A673 (cell line): Measurements from ENCODE around the gene MAPKAP1. TPM values are rescaled to one million over a fixed set of nuclear protein-coding genes. Genes with fewer than 3 reads are reported as not detected.

ENCODE experiments used
- BruUV-seq: library from RNA; stranded (reverse); fragments of 400-500 nt; replicated peaks from 2 replicates; lab custom pipeline; 2021; lab: Mats Ljungman, UMichigan
- CTCF ChIA-PET: fragments of 300-600 bp; sonication (Branson Sonifier 250); formaldehyde crosslinking; loops from one replicate; lab custom pipeline; 2022; ENCODE audit warnings: antibody characterized with exemption; lab: Charles Lee
- POLR2A ChIA-PET: fragments of 300-600 bp; sonication (Branson Sonifier 250); formaldehyde crosslinking; loops from one replicate; lab custom pipeline; 2022; ENCODE audit warnings: antibody characterized with exemption; ENCODE audit not compliant: low non-redundant PET; lab: Charles Lee
- DNase-seq: peaks from one replicate; pipeline ENCODE4 v3.0.0-alpha.2; 2015; ENCODE audit warnings: low spot score
- H3K27ac ChIP-seq: fragments of 200-600 bp; sonication (generic); 2 replicates; pipeline ENCODE4 v1.5.1; 2016; ENCODE audit warnings: mixed run types, low read depth, mild to moderate bottlenecking, mixed read lengths, antibody characterized with exemption, low read length; ENCODE audit not compliant: poor library complexity, severe bottlenecking
- H3K27me3 ChIP-seq: fragments of 200-600 bp; sonication (generic); replicated peaks from 2 replicates; pipeline ENCODE4 v1.6.1; 2017; ENCODE audit warnings: mixed run types, low read depth, mild to moderate bottlenecking, mixed read lengths, antibody characterized with exemption, low read length; ENCODE audit not compliant: insufficient read depth, poor library complexity
- H3K36me3 ChIP-seq: fragments of 200-600 bp; sonication (generic); 2 replicates; pipeline ENCODE4 v1.6.1; 2016; ENCODE audit warnings: mixed run types, mild to moderate bottlenecking, mixed read lengths, antibody characterized with exemption, low read length; ENCODE audit not compliant: insufficient read depth, poor library complexity, severe bottlenecking
- H3K4me1 ChIP-seq: fragments of 200-600 bp; sonication (generic); 2 replicates; pipeline ENCODE4 v1.6.1; 2017; ENCODE audit warnings: mixed run types, mild to moderate bottlenecking, mixed read lengths, antibody characterized with exemption, low read length; ENCODE audit not compliant: insufficient read depth, poor library complexity, severe bottlenecking
- H3K4me3 ChIP-seq: fragments of 200-600 bp; sonication (generic); 2 replicates; pipeline ENCODE4 v1.5.1; 2016; ENCODE audit warnings: low read depth, mixed run types, mild to moderate bottlenecking, mixed read lengths, low read length; ENCODE audit not compliant: poor library complexity, severe bottlenecking
- H3K9me3 ChIP-seq: fragments of 200-600 bp; sonication (generic); 2 replicates; pipeline ENCODE4 v1.6.1; 2016; ENCODE audit warnings: mixed run types, low read depth, mild to moderate bottlenecking, mixed read lengths, antibody characterized with exemption, low read length; ENCODE audit not compliant: poor library complexity, severe bottlenecking
- EZH2 ChIP-seq: fragments of 200-600 bp; sonication (generic); IDR thresholded peaks from 2 replicates; pipeline ENCODE4 v1.6.1; 2017; ENCODE audit warnings: borderline replicate concordance, low read depth, mild to moderate bottlenecking, mixed read lengths, antibody characterized with exemption, low read length; ENCODE audit not compliant: poor library complexity, severe bottlenecking
- intact Hi-C: fragments of 100-400 bp; cut with micrococcal nuclease; formaldehyde crosslinking; loops from one replicate; pipeline ENCODE4 v1.10.0; 2022; ENCODE audit not compliant: unreplicated experiment
- total RNA-seq: library from RNA; stranded (reverse); gene quantifications from 2 replicates; pipeline ENCODE4 v1.2.3, GENCODE V29; 2021
- TF ChIP-seq, protein P1 (sequence below): fragments of 300-800, 200-600 bp; sonication (generic); conservative IDR thresholded peaks from 2 replicates; pipeline ENCODE4 v1.5.1; 2017; ENCODE audit warnings: low read depth, mild to moderate bottlenecking, antibody characterized with exemption, low read length, moderate library complexity, mixed read lengths

Gene MAPKAP1
- total RNA-seq, 1 experiment from 2014 or later: 98.7 TPM

DNA sequence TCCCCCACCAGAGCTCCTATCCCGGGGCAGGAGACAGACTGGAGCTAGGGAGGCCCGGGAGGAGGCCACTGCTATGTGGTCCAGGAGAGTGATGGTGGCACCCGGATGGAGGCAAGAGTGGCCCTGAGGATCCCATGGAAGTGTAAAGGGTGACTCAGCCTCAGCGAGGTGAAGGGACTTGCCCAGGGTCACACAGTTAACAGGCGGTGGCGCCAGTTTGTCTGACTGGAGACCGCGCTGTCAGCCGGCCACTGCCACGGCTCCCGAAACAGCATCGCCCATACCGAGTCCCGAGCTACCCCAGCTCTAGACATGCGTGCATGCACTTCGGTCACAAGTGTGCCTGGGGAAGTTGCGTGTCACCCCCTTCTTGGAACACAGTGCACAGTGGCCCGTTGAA lies 279.5 kb downstream of the MAPKAP1 start:
- no peaks in the 10 kb centered on the region for H3K27me3 ChIP-seq
- BruUV-seq: no TSS peak
- H3K27ac ChIP-seq: no peak overlapping the region
- CTCF ChIA-PET: no interaction called here
- intact Hi-C loops: no loop called here
- H3K36me3 ChIP-seq: no peaks in the 10 kb centered on the region
- DNase-seq: no peak
- H3K4me1 ChIP-seq: peaks cover 3% of the 10 kb centered on the region
- no peaks in the 10 kb centered on the region for H3K9me3 ChIP-seq
- POLR2A ChIA-PET: no interaction called here
- TF ChIP-seq, protein P1, sequence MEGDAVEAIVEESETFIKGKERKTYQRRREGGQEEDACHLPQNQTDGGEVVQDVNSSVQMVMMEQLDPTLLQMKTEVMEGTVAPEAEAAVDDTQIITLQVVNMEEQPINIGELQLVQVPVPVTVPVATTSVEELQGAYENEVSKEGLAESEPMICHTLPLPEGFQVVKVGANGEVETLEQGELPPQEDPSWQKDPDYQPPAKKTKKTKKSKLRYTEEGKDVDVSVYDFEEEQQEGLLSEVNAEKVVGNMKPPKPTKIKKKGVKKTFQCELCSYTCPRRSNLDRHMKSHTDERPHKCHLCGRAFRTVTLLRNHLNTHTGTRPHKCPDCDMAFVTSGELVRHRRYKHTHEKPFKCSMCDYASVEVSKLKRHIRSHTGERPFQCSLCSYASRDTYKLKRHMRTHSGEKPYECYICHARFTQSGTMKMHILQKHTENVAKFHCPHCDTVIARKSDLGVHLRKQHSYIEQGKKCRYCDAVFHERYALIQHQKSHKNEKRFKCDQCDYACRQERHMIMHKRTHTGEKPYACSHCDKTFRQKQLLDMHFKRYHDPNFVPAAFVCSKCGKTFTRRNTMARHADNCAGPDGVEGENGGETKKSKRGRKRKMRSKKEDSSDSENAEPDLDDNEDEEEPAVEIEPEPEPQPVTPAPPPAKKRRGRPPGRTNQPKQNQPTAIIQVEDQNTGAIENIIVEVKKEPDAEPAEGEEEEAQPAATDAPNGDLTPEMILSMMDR: no peak
- no peak for TF ChIP-seq EZH2
- no peak overlapping the region for H3K4me3 ChIP-seq

DNA sequence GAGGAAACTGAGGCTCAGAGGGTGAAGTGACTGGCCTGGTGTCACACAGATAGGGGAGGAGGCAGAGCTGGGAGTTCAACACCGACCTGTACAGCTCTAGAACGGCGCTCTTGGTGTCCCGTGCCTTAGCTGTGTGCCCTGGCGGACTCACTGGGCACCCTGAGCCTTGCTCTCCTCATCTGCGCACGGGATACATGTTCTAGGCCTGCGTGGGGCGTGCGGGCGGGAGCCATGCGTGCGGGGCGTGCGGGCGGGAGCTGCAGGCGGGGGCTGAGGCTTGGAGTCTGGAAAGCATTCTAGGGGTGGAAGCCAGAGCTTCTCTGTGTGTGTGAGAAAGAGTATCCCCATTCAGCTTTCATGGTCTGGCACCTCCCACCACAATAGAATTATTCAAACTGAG lies 280.1 kb downstream of the MAPKAP1 start:
- POLR2A ChIA-PET: interaction anchor here (0.6 kb wide), 1 partner anchor 229 kb away, joined by 3 read pairs; no protein-coding TSS in a partner anchor
- Histone ChIP-seq H3K4me1 (no peaks in the 10 kb centered on the region), H3K36me3 (no peaks in the 10 kb centered on the region), H3K4me3 (no peak overlapping the region), H3K27me3 (no peaks in the 10 kb centered on the region), H3K9me3 (no peaks in the 10 kb centered on the region), H3K27ac (no peak overlapping the region)
- DNase-seq: no peak
- BruUV-seq: no TSS peak
- TF ChIP-seq EZH2: no peak
- TF ChIP-seq, protein P1: no peak
- CTCF ChIA-PET: no interaction called here
- intact Hi-C loops: no loop called here

DNA sequence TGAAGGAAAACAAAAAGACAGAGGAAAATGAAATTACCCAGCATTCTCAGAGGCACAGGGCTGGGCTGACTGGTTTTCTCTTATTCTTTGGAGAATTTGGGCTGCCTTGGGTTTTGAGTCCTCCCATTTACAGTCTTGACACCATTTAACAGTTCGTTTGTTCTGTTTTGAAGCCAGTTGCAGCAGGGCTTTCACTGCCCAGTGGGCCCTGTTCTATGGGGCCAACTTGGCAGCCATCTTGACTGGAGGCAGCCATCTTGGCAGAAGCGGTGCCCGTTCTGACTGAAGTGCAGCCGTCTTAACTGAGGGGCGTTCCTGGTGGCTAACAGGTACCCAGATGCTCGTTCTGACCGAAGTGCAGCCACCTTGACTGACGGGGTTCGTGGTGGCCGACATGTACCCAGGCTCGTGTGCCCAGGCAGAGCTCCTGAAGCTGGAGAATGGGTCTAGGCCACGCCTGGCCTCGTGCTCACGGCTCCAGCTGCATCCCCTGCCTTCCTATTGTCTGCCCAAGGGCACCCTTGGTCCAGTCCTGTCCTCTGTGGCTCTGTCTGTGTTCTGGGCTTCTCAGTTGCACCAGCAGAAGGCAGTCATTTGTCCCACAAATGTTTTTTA lies 281.0 kb downstream of the MAPKAP1 start:
- Histone ChIP-seq H3K9me3 (no peaks in the 10 kb centered on the region), H3K27ac (no peak overlapping the region), H3K4me1 (no peaks in the 10 kb centered on the region), H3K36me3 (no peaks in the 10 kb centered on the region), H3K4me3 (no peak overlapping the region), H3K27me3 (no peaks in the 10 kb centered on the region)
- TF ChIP-seq, protein P1: no peak
- TF ChIP-seq EZH2: no peak
- POLR2A ChIA-PET: no interaction called here
- BruUV-seq: no TSS peak
- intact Hi-C loops: no loop called here
- CTCF ChIA-PET: no interaction called here
- DNase-seq: no peak
